SK-N-SH (cell line): ENCODE results near the gene AEBP1. TPM values are rescaled to one million over a fixed set of nuclear protein-coding genes. Genes with fewer than 3 reads are reported as not detected.

Experiments
- CTCF ChIA-PET: fragments of 300-600, 350-600 bp; formaldehyde crosslinking; extraction: SDS; loops from one replicate; lab custom pipeline; 2021; lab: Yijun Ruan, JAX
- POLR2A ChIA-PET: fragments of 350-600 bp; sonication (Branson Sonifier 250); formaldehyde crosslinking; extraction: SDS; loops from one replicate; lab custom pipeline; 2020; ENCODE audit warnings: antibody characterized with exemption, inconsistent platforms; lab: Yijun Ruan, JAX
- DNase-seq: peaks from one replicate; pipeline ENCODE4 v3.0.0; 2012
- H2AFZ ChIP-seq: fragments of 200-600 bp; sonication (generic); 2 replicates; pipeline ENCODE4 v1.8.1; 2016; ENCODE audit warnings: antibody characterized with exemption, mild to moderate bottlenecking, low read depth
- H3F3A ChIP-seq: fragments of 200-600 bp; sonication (generic); replicated peaks from 2 replicates; pipeline ENCODE3; 2016; ENCODE audit warnings: antibody characterized with exemption, mild to moderate bottlenecking; ENCODE audit not compliant: insufficient read depth
- H3K27ac ChIP-seq, 2 experiments: fragments of 200-500 bp in 1 of 2; fragments of 200-600 bp in 1 of 2; sonication (Bioruptor generic) in 1 of 2; sonication (generic), shearing (Covaris generic) in 1 of 2; 2 replicates each; pipeline versions ENCODE4 v1.5.1 to v1.6.1; 2014 to 2016; ENCODE audit warnings: low read depth in 2 of 2, inconsistent platforms in 1 of 2, low read length in 1 of 2, mild to moderate bottlenecking in 1 of 2, mixed read lengths in 1 of 2
- H3K27me3 ChIP-seq: fragments of 200-600 bp; sonication (generic), shearing (Covaris generic); 2 replicates; pipeline ENCODE4 v1.6.1; 2016; ENCODE audit warnings: mixed run types; ENCODE audit not compliant: insufficient read depth
- H3K36me3 ChIP-seq, 2 experiments: fragments of 200-500 bp in 1 of 2; fragments of 200-600 bp in 1 of 2; sonication (Bioruptor generic) in 1 of 2; sonication (generic) in 1 of 2; replicated peaks in 1 of 2; 2 replicates each; pipeline versions ENCODE3 to v1.5.1; 2014 to 2016; ENCODE audit warnings: low read length in 1 of 2, mild to moderate bottlenecking in 1 of 2; ENCODE audit not compliant: insufficient read depth in 2 of 2, control insufficient read depth in 1 of 2
- H3K4me1 ChIP-seq, 2 experiments: fragments of 200-500 bp in 1 of 2; fragments of 200-600 bp in 1 of 2; sonication (Bioruptor generic) in 1 of 2; sonication (generic), shearing (Covaris generic) in 1 of 2; 2 replicates each; pipeline versions ENCODE4 v1.5.1 to v1.6.1; 2014 to 2016; ENCODE audit warnings: low read depth in 1 of 2, low read length in 1 of 2, mixed run types in 1 of 2; ENCODE audit not compliant: insufficient read depth in 2 of 2, control insufficient read depth in 1 of 2
- H3K4me2 ChIP-seq: fragments of 200-600 bp; sonication (generic), shearing (Covaris generic); 2 replicates; pipeline ENCODE4 v1.6.1; 2017; ENCODE audit warnings: mixed run types
- H3K4me3 ChIP-seq, 2 experiments: fragments of 200-500 bp in 1 of 2; fragments of 200-600 bp in 1 of 2; sonication (Bioruptor generic) in 1 of 2; sonication (generic), shearing (Covaris generic) in 1 of 2; 2 replicates each; pipeline versions ENCODE4 v1.5.1 to v1.8.1; 2014 to 2016; ENCODE audit warnings: low read depth in 2 of 2, inconsistent platforms in 1 of 2, low read length in 1 of 2, mild to moderate bottlenecking in 1 of 2, mixed read lengths in 1 of 2, moderate library complexity in 1 of 2
- H3K79me2 ChIP-seq: fragments of 200-600 bp; sonication (generic); 2 replicates; pipeline ENCODE4 v1.8.1; 2017; ENCODE audit warnings: mild to moderate bottlenecking; ENCODE audit not compliant: insufficient read depth
- H3K9ac ChIP-seq: fragments of 200-600 bp; sonication (generic); 2 replicates; pipeline ENCODE4 v1.6.1; 2017; ENCODE audit warnings: mixed run types
- H3K9me2 ChIP-seq: fragments of 200-600 bp; sonication (generic); 2 replicates; pipeline ENCODE4 v1.6.1; 2017; ENCODE audit warnings: mixed run types
- H3K9me3 ChIP-seq: fragments of 200-600 bp; sonication (generic); 2 replicates; pipeline ENCODE4 v1.6.1; 2017; ENCODE audit warnings: mixed run types, mild to moderate bottlenecking, moderate library complexity
- H4K20me1 ChIP-seq: fragments of 200-600 bp; sonication (generic); 2 replicates; pipeline ENCODE4 v1.6.1; 2017; ENCODE audit warnings: mild to moderate bottlenecking, mixed run types; ENCODE audit not compliant: insufficient read depth
- CHD2 ChIP-seq: fragments of 150-350 bp; IDR thresholded peaks from 2 replicates; pipeline ENCODE4 v1.6.1; 2018; ENCODE audit warnings: low read length; ENCODE audit not compliant: partially characterized antibody
- FOSL2 ChIP-seq: IDR thresholded peaks from 2 replicates; pipeline ENCODE4 v1.4.0; 2012; ENCODE audit warnings: low read depth, mild to moderate bottlenecking, moderate library complexity, borderline replicate concordance
- FOXJ3 ChIP-seq: sonication (generic); formaldehyde crosslinking; IDR thresholded peaks from 2 replicates; pipeline ENCODE4 v1.5.1; 2020; ENCODE audit warnings: mild to moderate bottlenecking, missing genetic modification reagents
- FOXM1 ChIP-seq: IDR thresholded peaks from 2 replicates; pipeline ENCODE4 v1.4.0; 2012; ENCODE audit warnings: low read depth, mild to moderate bottlenecking
- GABPA ChIP-seq: IDR thresholded peaks from 2 replicates; pipeline ENCODE4 v1.4.0; 2012; ENCODE audit warnings: low read depth, mild to moderate bottlenecking
- GATA2 ChIP-seq: sonication (generic); formaldehyde crosslinking; IDR thresholded peaks from 2 replicates; pipeline ENCODE4 v1.5.0; 2020; ENCODE audit warnings: mild to moderate bottlenecking, missing genetic modification reagents
- JUND ChIP-seq: IDR thresholded peaks from 2 replicates; pipeline ENCODE4 v1.4.0; 2012
- NFIC ChIP-seq: IDR thresholded peaks from 2 replicates; pipeline ENCODE4 v1.4.0; 2012; ENCODE audit warnings: borderline replicate concordance
- NRF1 ChIP-seq: IDR thresholded peaks from 2 replicates; pipeline ENCODE4 v1.6.1; 2012; ENCODE audit warnings: low read depth, mild to moderate bottlenecking, low read length
- POLR2AphosphoS5 ChIP-seq: IDR thresholded peaks from 2 replicates; pipeline ENCODE4 v1.6.1; 2012; ENCODE audit warnings: low read depth, low read length
- RCOR1 ChIP-seq: fragments of 150-350 bp; IDR thresholded peaks from 2 replicates; pipeline ENCODE4 v1.6.1; 2017; ENCODE audit warnings: antibody characterized with exemption, low read length
- RXRA ChIP-seq: IDR thresholded peaks from 2 replicates; pipeline ENCODE4 v1.4.0; 2012; ENCODE audit warnings: low read depth, mild to moderate bottlenecking, borderline replicate concordance
- SMC3 ChIP-seq: IDR thresholded peaks from 2 replicates; pipeline ENCODE4 v1.6.1; 2012; ENCODE audit warnings: low read depth, low read length, improper control_type of control experiment
- TAF1 ChIP-seq: IDR thresholded peaks from 2 replicates; pipeline ENCODE4 v1.6.1; 2012; ENCODE audit warnings: low read depth, mild to moderate bottlenecking, low read length, moderate library complexity, borderline replicate concordance
- TCF12 ChIP-seq: IDR thresholded peaks from 2 replicates; pipeline ENCODE4 v1.4.0; 2012
- WGBS: methylation state at CpG from one replicate; pipeline ENCODE4 v1.1.6; 2017; ENCODE audit warnings: low lambda C conversion rate; 5-methylcytosine and 5-hydroxymethylcytosine counted together
- polyA plus RNA-seq, 3 experiments: library from polyadenylated mRNA; depleted of rRNA; stranded (reverse); fragments of >200 nt; gene quantifications; 2 replicates each; pipeline ENCODE4 v1.2.3, GENCODE V29; 2012
- TF ChIP-seq, protein P1 (sequence below): IDR thresholded peaks from 2 replicates; pipeline ENCODE4 v1.6.1; 2012; ENCODE audit warnings: mild to moderate bottlenecking, low read depth, low read length, moderate library complexity

AEBP1 gene
- polyA plus RNA-seq, 1 of the 3 experiments (the other 2 are of a cell fraction): 105 TPM

DNA sequence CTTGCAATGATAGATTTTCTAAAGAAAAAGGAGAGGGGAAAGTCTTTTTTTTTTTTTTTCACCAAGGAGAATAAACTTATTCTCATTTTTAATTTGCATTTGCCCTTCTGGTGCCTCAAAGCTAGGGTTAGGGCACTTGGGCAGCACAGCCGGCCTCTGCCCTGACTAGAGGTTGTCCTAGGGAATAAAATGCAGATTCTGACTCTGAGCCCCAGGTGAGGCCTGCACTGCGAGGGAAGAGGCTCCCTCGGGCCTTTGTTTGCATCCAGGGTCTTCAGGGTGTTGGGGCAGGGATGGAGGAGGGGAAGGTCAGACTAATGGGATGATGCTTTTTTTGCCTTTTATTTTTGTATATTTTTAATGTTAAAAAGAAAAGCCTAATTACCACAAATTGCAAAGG lies 29.1 kb downstream of the AEBP1 start (continued):
- TF ChIP-seq NFIC: no peak
- TF ChIP-seq CHD2: no peak
- no peak for TF ChIP-seq FOSL2
- TF ChIP-seq POLR2AphosphoS5: no peak
- TF ChIP-seq SMC3: no peak
- no peak for TF ChIP-seq TAF1

DNA sequence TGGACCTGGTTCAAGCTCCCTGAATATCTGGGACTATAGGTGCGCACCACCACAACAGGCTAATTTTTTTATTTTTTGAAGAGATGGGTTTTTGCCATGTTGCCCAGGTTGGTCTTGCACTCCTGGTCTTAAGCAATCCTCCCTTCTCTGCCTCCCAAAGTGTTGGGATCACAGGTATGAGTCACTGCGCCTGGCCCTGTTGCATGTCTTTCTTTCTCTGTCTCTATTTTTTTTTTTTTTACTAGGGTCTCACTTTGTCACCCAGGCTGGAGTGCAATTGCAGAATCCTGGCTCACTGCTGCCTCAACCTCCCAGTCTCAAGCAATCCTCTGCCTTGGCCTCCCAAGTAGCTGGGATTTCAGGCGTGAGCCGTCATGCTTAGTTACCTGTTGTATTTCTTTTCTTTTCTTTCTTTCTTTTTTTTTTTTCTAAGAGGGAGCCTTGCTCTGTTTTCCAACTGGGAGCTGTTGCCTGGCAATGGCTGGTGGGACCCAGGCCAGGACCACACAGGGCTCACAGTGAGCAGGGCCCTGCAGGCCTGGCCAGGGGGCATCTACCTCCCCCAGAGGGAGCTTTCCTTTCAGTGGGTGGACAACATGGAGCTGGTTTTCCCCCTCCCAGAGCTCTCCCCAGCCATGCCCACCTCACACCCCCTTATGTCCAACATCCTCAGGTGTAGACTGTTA lies 30.9 kb downstream of the AEBP1 start:
- Histone ChIP-seq H3K36me3 (no peaks in the 10 kb centered on the region), H3K27ac (no peak overlapping the region), H3F3A (no peaks in the 10 kb centered on the region), H3K9me2 (no peaks in the 10 kb centered on the region), H3K4me3 (no peak overlapping the region), H3K4me1 (peaks cover 0 to 5% of the 10 kb centered on the region in 2 experiments; a peak in 1 of 4 replicates), H2AFZ (no peak overlapping the region; the same call in 1 of the 2 replicates), H3K4me2 (no peak overlapping the region), H3K79me2 (no peaks in the 10 kb centered on the region), H3K27me3 (no peaks in the 10 kb centered on the region), H4K20me1 (no peaks in the 10 kb centered on the region), H3K9ac (no peak overlapping the region), H3K9me3 (no peaks in the 10 kb centered on the region)
- POLR2A ChIA-PET: interaction anchor here (1.0 kb wide), 1 partner anchor 10 kb away, joined by 3 read pairs; no protein-coding TSS in a partner anchor
- CTCF ChIA-PET: interaction anchor here (0.6 to 0.9 kb wide), 4 partner anchors 8 to 61 kb away, joined by 3 to 4 read pairs (median 4); no protein-coding TSS in a partner anchor
- no peak for DNase-seq
- no peak for TF ChIP-seq FOXM1
- no peak for TF ChIP-seq TCF12
- TF ChIP-seq TAF1: no peak
- TF ChIP-seq RCOR1: no peak
- no peak for TF ChIP-seq SMC3
- TF ChIP-seq NRF1: no peak
- WGBS: 97% methylated on average over 4 of the region's 4 CpGs

DNA sequence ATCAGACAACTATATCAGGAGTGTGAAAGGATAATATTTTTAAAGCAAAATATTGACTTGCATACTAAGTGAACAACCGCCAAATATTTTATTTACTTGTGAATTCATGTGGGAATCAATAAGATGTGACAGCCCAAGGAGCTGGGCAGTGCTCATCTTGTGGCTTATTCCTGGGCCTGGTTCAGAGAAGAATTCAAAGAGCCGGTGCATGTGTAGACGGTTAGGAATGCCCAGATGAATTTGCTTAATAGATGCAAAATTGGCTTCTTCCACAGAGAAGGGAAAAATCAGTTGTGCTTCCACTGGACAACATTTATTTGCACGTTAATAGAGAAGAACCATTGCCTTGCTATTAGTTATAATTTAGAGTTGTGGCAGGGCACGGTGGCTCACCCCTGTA lies 32.6 kb downstream of the AEBP1 start:
- no peaks in the 10 kb centered on the region for H3F3A ChIP-seq
- no peaks in the 10 kb centered on the region for H3K27me3 ChIP-seq
- CTCF ChIA-PET: interaction anchor here (1.8 kb wide), 1 partner anchor 53 kb away, joined by 5 read pairs; the partner anchor contains the start of gene GCK
- H3K4me2 ChIP-seq: no peak overlapping the region
- H3K27ac ChIP-seq: no peak overlapping the region
- H3K9me2 ChIP-seq: no peaks in the 10 kb centered on the region
- no peak overlapping the region for H3K9ac ChIP-seq
- H3K79me2 ChIP-seq: no peaks in the 10 kb centered on the region
- H2AFZ ChIP-seq: no peak overlapping the region
- TF ChIP-seq RXRA (no peak), TAF1 (no peak), GATA2 (CRISPR knock-in tag) (no peak), GABPA (no peak), JUND (no peak), FOXJ3 (no peak)
- TF ChIP-seq, protein P1, sequence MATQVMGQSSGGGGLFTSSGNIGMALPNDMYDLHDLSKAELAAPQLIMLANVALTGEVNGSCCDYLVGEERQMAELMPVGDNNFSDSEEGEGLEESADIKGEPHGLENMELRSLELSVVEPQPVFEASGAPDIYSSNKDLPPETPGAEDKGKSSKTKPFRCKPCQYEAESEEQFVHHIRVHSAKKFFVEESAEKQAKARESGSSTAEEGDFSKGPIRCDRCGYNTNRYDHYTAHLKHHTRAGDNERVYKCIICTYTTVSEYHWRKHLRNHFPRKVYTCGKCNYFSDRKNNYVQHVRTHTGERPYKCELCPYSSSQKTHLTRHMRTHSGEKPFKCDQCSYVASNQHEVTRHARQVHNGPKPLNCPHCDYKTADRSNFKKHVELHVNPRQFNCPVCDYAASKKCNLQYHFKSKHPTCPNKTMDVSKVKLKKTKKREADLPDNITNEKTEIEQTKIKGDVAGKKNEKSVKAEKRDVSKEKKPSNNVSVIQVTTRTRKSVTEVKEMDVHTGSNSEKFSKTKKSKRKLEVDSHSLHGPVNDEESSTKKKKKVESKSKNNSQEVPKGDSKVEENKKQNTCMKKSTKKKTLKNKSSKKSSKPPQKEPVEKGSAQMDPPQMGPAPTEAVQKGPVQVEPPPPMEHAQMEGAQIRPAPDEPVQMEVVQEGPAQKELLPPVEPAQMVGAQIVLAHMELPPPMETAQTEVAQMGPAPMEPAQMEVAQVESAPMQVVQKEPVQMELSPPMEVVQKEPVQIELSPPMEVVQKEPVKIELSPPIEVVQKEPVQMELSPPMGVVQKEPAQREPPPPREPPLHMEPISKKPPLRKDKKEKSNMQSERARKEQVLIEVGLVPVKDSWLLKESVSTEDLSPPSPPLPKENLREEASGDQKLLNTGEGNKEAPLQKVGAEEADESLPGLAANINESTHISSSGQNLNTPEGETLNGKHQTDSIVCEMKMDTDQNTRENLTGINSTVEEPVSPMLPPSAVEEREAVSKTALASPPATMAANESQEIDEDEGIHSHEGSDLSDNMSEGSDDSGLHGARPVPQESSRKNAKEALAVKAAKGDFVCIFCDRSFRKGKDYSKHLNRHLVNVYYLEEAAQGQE: no peak
- TF ChIP-seq, all 33 proteins: peak for 0
- WGBS: 80% methylated on average over 5 of the region's 5 CpGs
- H4K20me1 ChIP-seq: no peaks in the 10 kb centered on the region
- H3K4me1 ChIP-seq: peaks cover 0 to 5% of the 10 kb centered on the region in 2 experiments; a peak in 1 of 4 replicates
- H3K4me3 ChIP-seq: no peak overlapping the region
- H3K9me3 ChIP-seq: no peaks in the 10 kb centered on the region
- DNase-seq: no peak
- POLR2A ChIA-PET: no interaction called here
- H3K36me3 ChIP-seq: no peaks in the 10 kb centered on the region
